UCSD-AML1 (cell line): ENCODE measurements around the gene TARS2.

Source experiments
- DNase-seq: peaks from one replicate; lab custom pipeline; 2025; ENCODE audit not compliant: unreplicated experiment; lab: John Stamatoyannopoulos, UW

The TARS2 gene

DNA sequence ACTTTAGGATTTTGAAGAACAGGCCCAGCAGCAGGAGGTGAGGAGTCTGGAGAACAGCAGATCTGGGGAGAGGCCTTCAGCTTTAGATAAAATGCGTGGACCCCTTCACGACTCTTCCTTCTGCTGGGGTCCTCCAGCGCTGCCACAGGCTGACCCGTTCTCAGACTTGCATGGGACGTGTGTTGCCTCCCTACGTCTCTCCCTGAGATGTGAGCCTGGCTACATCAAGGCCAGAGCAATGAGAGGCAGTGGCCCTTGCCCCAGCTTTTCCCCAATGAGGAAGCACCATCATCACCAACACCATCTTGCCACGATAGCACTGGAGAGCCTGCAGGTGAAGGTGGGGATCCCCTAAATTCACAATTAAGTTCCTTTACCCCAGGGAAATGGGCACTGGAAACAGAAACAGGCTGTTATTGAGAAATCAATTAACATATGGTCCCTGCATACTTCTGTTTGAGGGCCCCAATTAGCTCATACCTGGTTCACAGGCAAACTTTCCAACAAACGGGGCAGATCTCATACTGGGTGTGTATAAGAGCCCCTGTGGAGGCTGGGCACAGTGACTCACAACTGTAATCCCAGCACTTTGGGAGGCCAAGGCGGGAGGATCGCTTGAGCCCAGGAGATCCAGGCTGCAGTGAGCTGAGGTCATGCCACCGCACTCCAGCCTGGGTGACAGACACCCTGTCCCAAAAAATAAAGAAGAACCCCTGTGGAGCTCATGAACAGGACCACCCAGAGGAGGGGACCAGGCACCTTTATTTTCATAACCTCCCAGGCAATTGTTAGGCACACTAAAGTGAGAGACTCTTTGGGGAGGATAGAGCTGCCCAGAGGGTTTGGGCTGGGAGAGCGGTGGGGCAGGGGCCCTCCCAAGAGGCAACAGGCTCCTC is 49.9 kb downstream of the TARS2 start:
- DNase-seq: no peak

DNA sequence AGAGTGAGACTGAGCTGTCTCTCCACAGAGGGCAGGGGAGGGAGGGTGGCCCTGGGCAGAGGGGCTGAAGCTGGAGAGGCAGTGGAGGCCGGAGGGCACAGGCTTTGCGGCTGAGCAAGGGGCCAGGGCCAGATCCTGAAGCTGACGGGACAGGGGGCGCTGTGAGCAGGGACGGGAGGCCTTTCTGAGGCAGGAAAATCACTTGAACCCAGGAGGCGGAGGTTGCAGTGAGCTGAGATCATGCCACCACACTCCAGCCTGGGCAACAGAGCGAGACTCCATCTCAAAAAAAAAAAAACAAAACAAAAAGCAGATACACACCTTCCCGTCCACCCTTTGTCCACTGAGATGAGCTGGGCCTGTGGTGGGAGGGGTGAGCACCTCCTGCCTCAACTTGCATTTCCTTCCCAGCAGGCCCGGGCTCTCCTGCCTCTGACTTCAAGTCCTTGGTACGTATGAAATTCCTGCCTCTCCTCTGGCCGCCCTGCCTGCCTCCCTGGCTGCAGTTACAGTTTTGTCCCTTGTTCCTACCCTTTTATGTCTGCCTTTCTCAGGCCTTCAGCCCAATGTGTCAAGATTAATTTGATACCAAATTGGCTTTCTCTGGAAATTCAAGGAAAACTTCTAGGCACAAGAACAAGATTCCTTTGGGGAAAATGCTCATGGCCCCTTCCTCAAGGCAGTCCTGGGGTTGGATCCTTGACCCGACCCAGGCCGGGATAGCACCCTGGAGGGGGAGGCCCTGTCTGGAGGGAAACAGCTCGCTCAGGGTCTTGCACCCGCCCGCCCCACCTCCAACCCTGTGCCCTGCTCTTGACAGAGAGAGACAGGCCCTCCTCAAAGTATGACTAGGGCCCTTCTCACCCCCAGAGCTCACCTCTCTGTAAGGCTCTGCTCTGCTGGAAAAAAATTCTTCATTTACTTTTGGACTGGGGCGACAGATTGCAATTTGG is 50.8 kb downstream of the TARS2 start:
- DNase-seq: no peak

DNA sequence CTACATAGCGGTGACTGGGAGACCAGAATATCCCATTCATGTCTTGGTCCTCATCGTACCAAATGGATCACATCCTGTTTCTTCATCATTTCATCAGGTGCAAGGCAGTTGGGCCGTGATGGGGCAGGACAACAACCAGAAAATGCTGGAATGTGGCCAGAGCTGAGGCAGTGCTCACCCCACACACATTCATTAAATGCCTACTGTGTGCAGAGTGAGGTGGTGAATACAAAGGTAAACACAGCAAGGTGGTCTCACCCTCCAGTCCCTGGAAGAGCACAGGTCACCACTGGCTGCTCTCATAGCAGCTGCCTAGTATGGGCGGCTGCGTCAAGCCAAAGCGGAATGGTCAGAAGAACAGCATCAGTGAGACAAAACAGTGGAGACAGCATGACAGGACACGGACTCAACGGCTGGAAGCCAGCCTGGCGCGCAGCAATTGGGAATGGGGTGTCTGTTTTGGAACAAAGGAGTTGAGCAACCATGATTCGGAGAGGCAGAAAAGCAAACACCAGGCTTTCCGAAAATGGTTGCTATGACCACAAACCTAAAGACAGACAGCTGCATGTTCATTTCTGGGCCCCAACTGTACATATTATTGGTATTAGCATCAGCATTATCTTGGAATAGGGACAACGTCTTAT is 56.4 kb downstream of the TARS2 start:
- DNase-seq: no peak

DNA sequence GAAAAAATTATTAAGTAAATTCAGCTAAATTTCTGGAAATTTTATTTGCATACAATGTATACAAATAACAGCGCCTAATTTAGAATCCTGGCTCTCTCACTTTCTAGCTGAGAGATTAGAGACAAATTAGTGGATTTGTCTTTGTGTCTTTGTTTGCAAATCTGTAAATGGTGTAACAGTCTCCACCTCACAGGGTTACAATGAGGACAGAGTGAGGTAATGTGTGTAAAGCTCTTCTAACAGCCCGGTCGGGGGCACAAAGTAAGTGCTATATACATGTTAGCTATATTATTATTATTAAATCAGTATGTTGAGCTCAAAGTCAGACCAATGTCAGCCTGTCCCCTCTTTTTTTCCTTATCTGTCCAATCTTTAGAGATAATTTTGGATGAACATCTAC is 57.0 kb downstream of the TARS2 start:
- no peak for DNase-seq

DNA sequence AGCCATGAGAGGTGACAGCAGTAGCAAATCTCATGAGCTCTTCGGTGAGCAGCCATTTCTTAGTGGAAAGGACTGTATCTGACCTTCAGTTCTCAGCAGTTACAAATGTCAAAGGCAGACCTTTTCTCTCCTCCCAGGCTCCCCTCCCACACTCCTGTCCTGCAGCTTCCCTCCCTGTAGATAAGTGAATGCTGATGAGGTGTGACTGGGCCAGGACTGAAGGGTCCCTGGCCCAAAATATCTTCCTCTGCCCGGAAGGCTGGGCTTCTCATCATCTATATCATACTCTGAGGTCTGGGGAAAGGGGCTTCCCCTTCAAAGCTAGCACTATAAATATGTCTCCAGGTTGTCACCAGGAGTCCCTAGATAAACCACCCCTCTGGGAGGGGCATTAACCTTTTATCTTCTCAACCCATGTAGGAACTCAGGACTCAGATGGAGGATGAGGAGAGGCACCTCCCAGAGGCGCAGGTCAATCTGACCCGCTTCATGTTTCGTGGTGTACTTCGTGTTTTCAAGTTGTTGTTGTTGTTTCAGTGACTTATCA is 58.3 kb downstream of the TARS2 start:
- DNase-seq: no peak

DNA sequence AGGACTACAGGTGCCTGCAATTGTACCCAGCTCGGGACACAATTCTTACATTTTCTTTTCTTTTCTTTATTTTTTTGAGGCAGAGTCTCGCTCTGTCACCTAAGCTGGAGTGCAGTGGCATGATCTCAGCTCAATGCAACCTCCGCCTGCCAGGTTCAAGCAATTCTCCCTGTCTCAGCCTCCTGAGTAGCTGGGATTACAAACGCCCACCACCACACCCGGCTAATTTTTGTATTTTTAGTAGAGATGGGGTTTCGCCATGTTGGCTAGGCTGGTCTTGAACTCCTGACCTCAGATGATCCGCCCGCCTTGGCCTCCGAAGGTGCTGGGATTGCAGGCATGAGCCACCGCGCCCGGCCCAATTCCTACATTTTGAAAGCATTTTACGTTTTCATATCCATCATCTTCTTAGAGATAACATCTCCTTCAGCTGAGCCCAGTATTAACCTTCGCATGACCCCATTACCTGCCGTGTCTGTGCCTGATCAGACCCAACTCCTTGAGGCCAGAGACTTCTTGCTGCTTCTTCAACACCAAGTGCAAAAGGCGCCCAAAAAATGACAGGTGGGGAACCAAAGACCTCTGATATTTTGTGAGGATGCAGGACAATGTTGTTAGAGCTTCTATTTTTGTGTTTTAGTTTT is 59.2 kb downstream of the TARS2 start:
- no peak for DNase-seq

DNA sequence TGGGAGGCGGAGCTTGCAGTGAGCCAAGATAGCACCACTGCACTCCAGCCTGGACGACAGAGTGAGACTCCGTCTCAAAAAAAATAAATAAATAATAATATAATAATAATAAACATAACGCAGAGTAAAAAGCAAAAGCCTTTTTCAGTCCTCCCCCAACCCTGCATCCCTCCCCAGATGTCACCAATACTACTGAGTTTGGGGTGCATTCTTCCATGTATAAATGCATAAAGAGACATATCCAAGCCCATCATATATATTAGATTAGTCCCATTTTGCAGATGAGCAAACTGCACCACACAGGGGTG is 61.1 kb downstream of the TARS2 start:
- no peak for DNase-seq

DNA sequence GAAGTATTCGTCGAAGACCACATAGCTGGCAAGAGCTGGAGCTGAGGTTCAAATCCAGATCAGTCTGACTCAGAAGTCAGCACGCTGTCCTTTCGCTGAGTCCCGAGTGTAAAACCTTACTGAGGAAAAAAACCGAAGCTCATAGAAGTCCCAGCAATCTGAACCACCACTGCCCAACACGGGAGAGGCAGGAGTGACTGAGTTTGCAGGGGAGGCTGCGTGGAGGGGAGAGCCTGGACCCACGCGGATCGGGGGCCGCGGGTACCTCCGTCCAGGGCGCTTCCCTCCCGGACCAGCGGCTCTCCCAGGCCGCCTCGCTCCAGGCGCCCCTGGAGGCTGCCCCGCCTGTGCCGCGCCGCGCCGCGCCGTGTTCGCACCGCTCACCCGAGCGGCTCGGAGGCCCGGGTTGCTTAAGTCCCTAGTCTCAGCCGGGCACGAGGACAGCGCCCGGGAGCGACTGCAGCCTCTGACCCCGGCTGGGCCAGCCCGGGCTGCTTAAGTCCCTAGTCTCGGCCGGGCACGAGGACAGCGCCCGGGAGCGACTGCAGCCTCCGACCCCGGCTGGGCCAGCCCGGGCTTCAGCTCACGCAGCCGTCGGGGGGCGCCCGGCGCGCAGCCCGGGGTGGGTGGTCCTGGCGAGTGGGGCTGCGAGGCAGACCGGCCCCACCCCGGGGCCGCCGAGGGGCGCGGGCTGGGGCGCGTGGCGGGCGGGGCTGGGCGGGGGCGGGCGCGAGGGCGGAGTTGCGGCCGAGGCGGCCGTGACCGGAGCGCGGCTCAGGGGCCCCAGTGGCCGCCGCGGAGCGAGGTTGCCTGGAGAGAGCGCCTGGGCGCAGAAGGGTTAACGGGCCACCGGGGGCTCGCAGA is 61.6 kb downstream of the TARS2 start, which contains the start of gene ADAMTSL4:
ADAMTSL4 (plus strand) TSS at position 777 of the 864 bp plus-strand sequence. CDS start 2,881 bp downstream, outside the sequence.
- peak; percentile 66 for DNase-seq

DNA sequence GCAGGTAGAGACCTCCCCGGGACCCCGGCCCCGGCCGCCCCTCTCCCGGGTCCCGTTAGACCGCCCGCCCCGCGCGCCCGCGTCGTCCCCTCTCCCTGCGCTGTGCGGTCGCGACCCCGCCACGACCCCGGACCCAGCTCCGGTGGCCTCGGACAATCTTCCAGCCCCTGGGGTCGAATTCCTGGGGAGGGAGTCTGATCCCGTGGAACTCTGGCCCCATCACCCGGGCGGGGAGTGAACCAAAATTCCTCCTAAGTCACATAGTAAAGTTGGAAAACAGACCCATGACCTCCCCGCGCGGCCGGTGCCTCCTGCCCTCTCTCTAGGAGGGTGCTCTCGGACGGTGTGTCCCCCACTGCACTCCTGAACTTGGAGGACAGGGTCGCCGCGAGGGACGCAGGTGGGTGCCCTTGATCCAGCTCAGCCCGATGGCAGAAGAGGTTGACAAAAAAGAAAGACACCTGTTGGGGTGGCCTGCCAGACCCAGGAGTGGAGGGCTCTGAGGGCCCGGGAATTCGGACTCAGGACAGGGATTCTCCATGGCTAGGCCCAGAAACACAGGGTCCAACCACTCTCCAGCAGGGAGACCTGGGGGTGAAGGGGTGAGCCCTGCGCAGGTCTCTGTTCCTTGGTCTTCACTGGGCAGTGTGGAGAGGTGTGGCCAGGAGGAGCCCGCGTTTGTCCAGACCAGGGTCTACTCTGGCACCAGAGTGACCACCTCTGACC is 62.4 kb downstream of the TARS2 start:
- DNase-seq: no peak

DNA sequence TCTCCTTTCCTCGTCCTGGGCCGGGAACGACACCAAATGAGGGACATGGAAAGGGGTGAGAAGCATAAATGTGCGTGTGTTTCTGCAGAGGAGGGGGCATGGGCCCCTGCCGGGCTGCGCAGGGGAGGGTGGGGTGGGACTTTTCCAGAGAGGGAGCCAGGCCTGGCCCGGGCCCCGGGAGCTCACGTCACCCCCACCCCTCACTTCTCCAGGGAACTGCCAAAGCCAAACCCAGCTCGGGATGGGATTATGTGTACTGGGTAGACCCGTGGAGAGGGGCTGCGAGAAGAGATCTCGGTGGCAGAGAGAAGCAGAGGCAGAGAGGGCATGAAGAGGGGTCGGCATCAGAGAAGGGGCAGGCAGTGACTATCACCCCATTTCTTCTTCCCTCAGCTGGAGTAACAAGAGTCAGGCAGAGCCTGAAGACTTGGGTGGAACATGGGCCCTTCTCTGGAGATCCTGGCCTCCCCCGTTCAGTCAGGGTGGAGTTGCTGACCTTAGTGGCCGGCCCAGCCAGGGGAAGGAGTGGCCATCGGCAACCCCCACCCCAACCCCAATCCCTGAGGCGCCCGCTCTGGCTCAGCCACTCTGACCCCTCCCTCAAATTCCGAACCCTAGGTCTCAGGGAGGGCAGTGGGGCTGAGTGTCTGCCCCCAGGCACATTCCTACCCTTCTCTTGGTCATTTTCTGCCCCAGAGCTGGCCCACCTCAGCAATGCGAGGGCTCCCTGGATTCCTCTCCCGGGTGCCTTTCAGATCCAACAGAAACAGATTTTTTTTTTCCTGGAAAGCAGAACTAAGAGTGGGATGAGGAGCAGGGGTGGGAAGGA is 63.2 kb downstream of the TARS2 start:
- no peak for DNase-seq

DNA sequence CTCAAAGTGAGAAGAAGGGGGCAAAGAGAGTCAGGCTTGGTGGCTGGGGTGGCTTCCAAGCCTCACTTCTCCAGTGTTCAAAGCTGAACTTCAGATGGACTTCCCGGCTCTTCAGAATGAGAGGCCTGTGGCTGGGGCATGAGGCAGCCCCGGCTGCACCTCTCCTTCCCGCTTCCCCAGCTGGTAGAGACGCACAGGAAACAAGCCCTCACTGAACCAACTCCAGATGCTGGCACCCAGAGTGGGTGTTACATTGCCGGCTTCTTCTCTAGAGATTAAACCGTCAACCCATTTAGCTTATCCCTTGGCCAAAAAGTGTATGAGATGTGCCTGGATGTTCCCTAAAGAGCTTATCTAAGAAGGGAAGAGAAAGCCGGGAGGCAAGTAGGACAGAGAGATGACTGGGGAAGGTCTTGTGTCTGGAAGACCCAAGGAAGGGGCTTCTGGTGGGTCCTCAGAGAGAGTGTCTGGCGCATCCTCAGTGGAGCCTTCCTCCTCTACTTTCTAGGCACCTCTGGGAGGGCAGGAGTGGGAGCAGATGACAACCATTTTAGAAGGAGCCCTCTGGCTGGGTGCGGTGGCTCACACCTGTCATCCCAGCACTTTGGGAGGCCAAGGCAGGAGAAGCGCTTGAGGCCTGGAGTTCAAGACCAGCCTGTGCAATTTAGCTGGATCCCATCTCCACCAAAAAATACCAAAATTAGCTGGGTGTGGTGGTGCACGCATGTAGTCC is 64.0 kb downstream of the TARS2 start:
- DNase-seq: peak; percentile 57

DNA sequence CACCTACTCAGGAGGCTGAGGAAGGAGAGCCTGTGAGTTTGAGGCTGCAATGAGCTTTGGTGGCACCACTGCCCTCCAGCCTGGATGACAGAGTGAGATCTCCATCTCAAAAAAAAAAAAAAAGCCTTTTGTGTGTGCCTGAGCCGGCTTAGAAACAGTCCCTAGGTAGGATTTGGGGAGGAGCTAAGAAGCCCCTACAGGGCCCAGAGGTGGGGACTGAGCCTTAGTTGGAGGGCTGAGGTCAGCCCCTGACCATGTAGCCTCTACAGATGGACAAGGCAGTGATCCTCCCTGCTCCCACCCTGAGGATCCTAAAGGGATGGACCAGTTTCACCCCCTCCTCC is 64.5 kb downstream of the TARS2 start:
- DNase-seq: no peak

DNA sequence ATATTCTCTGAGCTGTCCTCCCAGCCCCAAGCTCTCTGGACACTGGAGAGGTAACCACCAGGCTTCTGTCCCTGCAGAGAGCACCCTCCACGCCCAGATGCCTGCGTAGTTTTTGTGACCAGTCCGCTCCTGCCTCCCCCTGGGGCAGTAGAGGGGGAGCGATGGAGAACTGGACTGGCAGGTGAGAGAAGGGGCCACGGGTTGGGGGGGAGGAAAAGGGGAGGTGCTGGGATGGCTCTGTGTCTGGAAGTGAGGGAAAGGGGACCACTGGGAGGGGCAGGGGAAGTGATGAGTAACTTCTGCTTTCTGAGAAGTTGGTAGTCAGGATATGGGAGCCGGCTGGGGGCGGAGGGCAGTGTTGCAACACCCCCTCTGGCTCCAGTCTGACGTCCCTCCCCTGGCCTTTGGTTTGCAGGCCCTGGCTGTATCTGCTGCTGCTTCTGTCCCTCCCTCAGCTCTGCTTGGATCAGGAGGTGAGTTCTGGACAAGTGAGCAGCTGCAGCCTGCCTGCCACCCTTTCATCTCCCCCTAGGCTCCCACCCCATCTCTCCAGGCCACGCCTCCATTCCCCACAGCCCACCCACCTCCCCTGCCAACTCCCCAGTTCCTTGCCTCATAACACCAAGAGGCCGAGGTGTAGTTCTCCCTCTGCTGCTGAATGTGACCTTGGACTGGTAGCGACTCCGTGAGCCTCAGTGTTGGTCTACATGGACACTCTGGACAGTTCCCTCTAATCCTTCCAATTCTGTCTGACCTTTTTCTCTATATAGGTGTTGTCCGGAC is 65.1 kb downstream of the TARS2 start:
- peak; percentile 88 for DNase-seq

DNA sequence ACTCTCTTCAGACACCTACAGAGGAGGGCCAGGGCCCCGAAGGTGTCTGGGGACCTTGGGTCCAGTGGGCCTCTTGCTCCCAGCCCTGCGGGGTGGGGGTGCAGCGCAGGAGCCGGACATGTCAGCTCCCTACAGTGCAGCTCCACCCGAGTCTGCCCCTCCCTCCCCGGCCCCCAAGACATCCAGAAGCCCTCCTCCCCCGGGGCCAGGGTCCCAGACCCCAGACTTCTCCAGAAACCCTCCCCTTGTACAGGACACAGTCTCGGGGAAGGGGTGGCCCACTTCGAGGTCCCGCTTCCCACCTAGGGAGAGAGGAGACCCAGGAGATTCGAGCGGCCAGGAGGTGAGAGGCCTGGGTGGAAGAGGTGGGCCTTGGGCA is 65.7 kb downstream of the TARS2 start:
- no peak for DNase-seq

DNA sequence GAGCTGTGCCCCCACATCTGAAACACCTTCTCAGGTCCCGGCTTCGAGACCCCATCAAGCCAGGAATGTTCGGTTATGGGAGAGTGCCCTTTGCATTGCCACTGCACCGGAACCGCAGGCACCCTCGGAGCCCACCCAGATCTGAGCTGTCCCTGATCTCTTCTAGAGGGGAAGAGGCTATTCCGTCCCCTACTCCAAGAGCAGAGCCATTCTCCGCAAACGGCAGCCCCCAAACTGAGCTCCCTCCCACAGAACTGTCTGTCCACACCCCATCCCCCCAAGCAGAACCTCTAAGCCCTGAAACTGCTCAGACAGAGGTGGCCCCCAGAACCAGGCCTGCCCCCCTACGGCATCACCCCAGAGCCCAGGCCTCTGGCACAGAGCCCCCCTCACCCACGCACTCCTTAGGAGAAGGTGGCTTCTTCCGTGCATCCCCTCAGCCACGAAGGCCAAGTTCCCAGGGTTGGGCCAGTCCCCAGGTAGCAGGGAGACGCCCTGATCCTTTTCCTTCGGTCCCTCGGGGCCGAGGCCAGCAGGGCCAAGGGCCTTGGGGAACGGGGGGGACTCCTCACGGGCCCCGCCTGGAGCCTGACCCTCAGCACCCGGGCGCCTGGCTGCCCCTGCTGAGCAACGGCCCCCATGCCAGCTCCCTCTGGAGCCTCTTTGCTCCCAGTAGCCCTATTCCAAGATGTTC is 66.3 kb downstream of the TARS2 start:
- DNase-seq: no peak

DNA sequence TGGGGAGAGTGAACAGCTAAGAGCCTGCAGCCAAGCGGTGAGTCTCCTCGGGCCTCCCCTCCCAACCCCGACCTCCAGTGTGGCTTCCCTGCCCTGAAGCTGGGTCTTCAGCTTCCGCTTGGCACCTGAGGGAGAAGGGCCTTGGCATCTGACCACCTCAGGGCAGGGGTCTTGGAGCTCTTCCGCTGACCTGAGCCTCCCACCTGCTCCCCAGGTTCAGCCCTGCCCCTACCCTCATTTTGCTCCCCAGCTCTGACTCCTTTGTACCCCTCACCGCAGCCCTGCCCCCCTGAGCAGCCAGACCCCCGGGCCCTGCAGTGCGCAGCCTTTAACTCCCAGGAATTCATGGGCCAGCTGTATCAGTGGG is 66.8 kb downstream of the TARS2 start:
- DNase-seq: no peak
